T-cell (primary cell): ENCODE data around the gene MYF6. TPM values are rescaled to one million over a fixed set of nuclear protein-coding genes. Genes with fewer than 3 reads are reported as not detected.

Source experiments
- ATAC-seq, 4 experiments: fragments of 200-7000 bp in 3 of 4; fragments of 150-1000 bp in 1 of 4; cut with Tn5 transposase; replicated peaks in 1 of 4; 1 replicate in 3 of 4; 2 replicates in 1 of 4; pipeline ENCODE4 v1.10.0; 2021; ENCODE audit warnings: moderate library complexity in 3 of 4, mild to moderate bottlenecking in 2 of 4, moderate number of reproducible peaks in 1 of 4
- CTCF ChIA-PET, 2 donors: fragments of 300-600 bp; sonication (Branson Sonifier 250); formaldehyde crosslinking; loops; one replicate each; lab custom pipeline; 2022; ENCODE audit warnings: antibody characterized with exemption in 2 of 2; lab: Charles Lee
- POLR2A ChIA-PET, 2 donors: fragments of 300-600 bp; sonication (Branson Sonifier 250); formaldehyde crosslinking; loops; one replicate each; lab custom pipeline; 2022; ENCODE audit warnings: antibody characterized with exemption in 2 of 2; lab: Charles Lee
- DNase-seq, 35 experiments: peaks; one replicate each; pipeline versions ENCODE4 v3.0.0 to v3.0.0-alpha.2; 2013 to 2023
- H3K27ac ChIP-seq: one replicate; pipeline ENCODE4 v1.5.1; 2013; ENCODE audit warnings: low read length
- H3K27me3 ChIP-seq, 2 experiments: replicated peaks in 1 of 2; 1 replicate in 1 of 2; 2 replicates in 1 of 2; pipeline versions ENCODE4 v1.6.1 to v1.7.0; 2013; ENCODE audit warnings: low read length in 1 of 2, mixed read lengths in 1 of 2; ENCODE audit not compliant: control insufficient read depth in 2 of 2, insufficient read depth in 2 of 2; ENCODE audit errors: extremely low read depth in 1 of 2
- H3K36me3 ChIP-seq, 2 donors: 1 replicate in 1 of 2; 2 replicates in 1 of 2; pipeline versions ENCODE4 v1.6.1 to v1.7.0; 2013; ENCODE audit warnings: low read length in 1 of 2; ENCODE audit not compliant: control insufficient read depth in 2 of 2, insufficient read depth in 1 of 2; ENCODE audit errors: extremely low read depth in 1 of 2
- H3K4me1 ChIP-seq, 2 experiments: 1 replicate in 1 of 2; 2 replicates in 1 of 2; pipeline versions ENCODE4 v1.6.1 to v1.7.0; 2013; ENCODE audit warnings: low read length in 2 of 2, mixed read lengths in 1 of 2; ENCODE audit not compliant: insufficient read depth in 2 of 2, control insufficient read depth in 1 of 2; ENCODE audit errors: extremely low read depth in 1 of 2
- H3K4me3 ChIP-seq, 2 donors: 1 replicate in 1 of 2; 2 replicates in 1 of 2; pipeline versions ENCODE4 v1.5.1 to v1.7.0; 2013; ENCODE audit warnings: mild to moderate bottlenecking in 2 of 2, low read length in 1 of 2, moderate library complexity in 1 of 2; ENCODE audit not compliant: control insufficient read depth in 1 of 2; ENCODE audit errors: extremely low read depth in 1 of 2
- H3K9me3 ChIP-seq: 2 replicates; pipeline ENCODE4 v1.7.0; 2013
- H3K27ac Mint-ChIP-seq, 2 donors: one replicate each; pipeline ENCODE4 v1.8.0; 2020 to 2021; ENCODE audit warnings: mild to moderate bottlenecking in 2 of 2, mixed read lengths in 2 of 2
- H3K27me3 Mint-ChIP-seq, 2 donors: one replicate each; pipeline ENCODE4 v1.8.0; 2021 to 2022; ENCODE audit warnings: mixed read lengths in 2 of 2
- H3K36me3 Mint-ChIP-seq: one replicate; pipeline ENCODE4 v1.8.0; 2021; ENCODE audit warnings: mixed read lengths
- H3K4me1 Mint-ChIP-seq, 3 donors: one replicate each; pipeline ENCODE4 v1.8.0; 2020 to 2022; ENCODE audit warnings: mixed read lengths in 3 of 3, mild to moderate bottlenecking in 1 of 3
- H3K4me3 Mint-ChIP-seq, 3 donors: one replicate each; pipeline ENCODE4 v1.8.0; 2020 to 2022; ENCODE audit warnings: mild to moderate bottlenecking in 3 of 3, mixed read lengths in 3 of 3, moderate library complexity in 3 of 3
- H3K9me3 Mint-ChIP-seq, 3 donors: one replicate each; pipeline ENCODE4 v1.8.0; 2020 to 2022; ENCODE audit warnings: mixed read lengths in 3 of 3
- WGBS: methylation state at CpG from one replicate; pipeline ENCODE4 v1.1.5; 2013; ENCODE audit warnings: missing lambda C conversion rate; ENCODE audit not compliant: insufficient coverage; 5-methylcytosine and 5-hydroxymethylcytosine counted together
- total RNA-seq, 35 experiments: library from RNA in 6 of 35; stranded (reverse) in 6 of 35; fragments of 120-200 nt in 1 of 35; gene quantifications; one replicate each; pipeline versions ENCODE4 v1.2.1 to v1.2.4 and lab custom pipeline; 2013 to 2026

MYF6 gene
- total RNA-seq, 5 donors from 2014 or later (not counting 1 experiment from before 2014, with no cell fraction given) = not detected

- ATAC-seq (no peak), DNase-seq (no peak)
- H3K27me3 Mint-ChIP-seq = no peaks in the 10 kb centered on the region
- Histone ChIP-seq H3K4me3 (no peak overlapping the region), H3K36me3 (no peaks in the 10 kb centered on the region), H3K27me3 (no peaks in the 10 kb centered on the region), H3K9me3 (no peaks in the 10 kb centered on the region), H3K4me1 (no peaks in the 10 kb centered on the region), H3K27ac (no peak overlapping the region)
- ChIA-PET CTCF (no interaction called here), POLR2A (no interaction called here)
- no peak overlapping the region for H3K4me3 Mint-ChIP-seq
- no peaks in the 10 kb centered on the region for H3K4me1 Mint-ChIP-seq
- H3K27ac Mint-ChIP-seq = no peak overlapping the region
- H3K36me3 Mint-ChIP-seq = no peaks in the 10 kb centered on the region
- WGBS = no CpG with 5 or more reads among the region's 2 CpGs
- peaks cover 0 to 9% (median 5%) of the 10 kb centered on the region in 3 donors for H3K9me3 Mint-ChIP-seq
These were observed 16.9 kb upstream of the MYF6 start for GRCh38 chr12:80690513-80690912.

DNA sequence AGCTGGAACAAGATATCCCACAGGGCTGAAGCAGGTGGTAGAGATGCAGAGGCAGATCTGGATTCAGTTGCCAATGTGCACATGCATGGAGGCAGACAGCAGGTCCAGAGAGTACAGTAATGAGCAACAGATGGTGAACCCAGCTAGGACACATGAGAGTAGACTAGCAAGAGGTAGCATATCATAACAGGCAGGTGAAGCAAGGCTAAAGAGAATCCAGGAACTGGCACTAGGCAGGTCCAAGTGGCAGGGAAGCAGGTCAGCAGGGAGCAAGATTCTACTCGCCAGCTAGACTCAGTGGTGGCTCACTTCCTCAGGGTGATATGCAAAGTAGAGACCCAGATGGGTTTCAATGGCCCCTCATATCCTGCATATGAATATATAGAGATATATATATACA lies 15.3 kb upstream of the MYF6 start:
- H3K27ac Mint-ChIP-seq = no peak overlapping the region
- no peak overlapping the region for H3K4me3 Mint-ChIP-seq
- Histone ChIP-seq H3K9me3 (no peaks in the 10 kb centered on the region), H3K27ac (no peak overlapping the region), H3K36me3 (no peaks in the 10 kb centered on the region), H3K4me3 (no peak overlapping the region), H3K27me3 (no peaks in the 10 kb centered on the region), H3K4me1 (no peaks in the 10 kb centered on the region)
- WGBS = no CpG with 5 or more reads among the region's 1 CpG
- no peaks in the 10 kb centered on the region for H3K4me1 Mint-ChIP-seq
- H3K9me3 Mint-ChIP-seq = peaks cover 0 to 3% (median 0%) of the 10 kb centered on the region in 3 donors
- ChIA-PET CTCF (no interaction called here), POLR2A (no interaction called here)
- no peaks in the 10 kb centered on the region for H3K36me3 Mint-ChIP-seq
- no peaks in the 10 kb centered on the region for H3K27me3 Mint-ChIP-seq
- DNase-seq = no peak
- no peak for ATAC-seq

DNA sequence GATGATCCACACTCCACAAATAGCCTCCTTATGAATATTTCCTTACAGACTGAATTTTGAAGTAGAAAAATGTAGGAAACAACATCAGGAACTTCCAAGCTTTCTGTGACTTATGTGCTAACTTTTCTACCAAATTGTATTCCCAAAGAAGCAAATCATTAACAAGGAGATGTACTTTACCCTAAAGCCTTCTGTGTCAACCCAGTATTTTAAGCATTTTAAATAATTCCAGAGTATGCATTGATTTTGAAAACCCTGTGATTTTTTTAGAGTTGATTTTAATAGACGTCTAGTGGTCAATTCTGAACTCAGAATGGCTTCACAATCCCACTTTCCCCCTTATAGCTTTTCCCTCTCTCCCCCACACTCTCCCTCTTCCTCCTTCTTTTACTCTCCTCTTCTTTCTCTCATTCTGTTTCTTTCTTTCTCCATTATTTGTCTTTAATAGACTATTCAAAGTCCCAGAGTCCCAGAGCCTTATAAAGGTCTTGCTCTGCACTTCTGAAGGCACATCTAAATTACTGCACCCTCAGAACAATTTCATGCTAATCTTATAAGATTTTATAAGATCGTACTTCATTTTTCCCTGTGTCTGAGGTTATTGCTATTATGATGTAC lies 10.1 kb upstream of the MYF6 start:
- H3K27ac Mint-ChIP-seq = no peak overlapping the region
- ChIA-PET POLR2A (no interaction called here), CTCF (no interaction called here)
- no peak for ATAC-seq
- H3K27me3 Mint-ChIP-seq = no peaks in the 10 kb centered on the region
- Histone ChIP-seq H3K9me3 (no peaks in the 10 kb centered on the region), H3K4me1 (no peaks in the 10 kb centered on the region), H3K36me3 (no peaks in the 10 kb centered on the region), H3K4me3 (no peak overlapping the region), H3K27ac (no peak overlapping the region), H3K27me3 (no peaks in the 10 kb centered on the region)
- no CpG with 5 or more reads among the region's 2 CpGs for WGBS
- no peaks in the 10 kb centered on the region for H3K36me3 Mint-ChIP-seq
- H3K4me1 Mint-ChIP-seq = no peaks in the 10 kb centered on the region
- H3K9me3 Mint-ChIP-seq = peaks cover 0 to 5% (median 0%) of the 10 kb centered on the region in 3 donors
- no peak overlapping the region for H3K4me3 Mint-ChIP-seq
- no peak for DNase-seq

- Histone ChIP-seq H3K27me3 (no peaks in the 10 kb centered on the region), H3K4me3 (no peak overlapping the region), H3K36me3 (no peaks in the 10 kb centered on the region), H3K27ac (no peak overlapping the region), H3K9me3 (no peaks in the 10 kb centered on the region), H3K4me1 (no peaks in the 10 kb centered on the region)
- H3K9me3 Mint-ChIP-seq = peaks cover 0 to 5% (median 2%) of the 10 kb centered on the region in 3 donors
- ChIA-PET POLR2A (no interaction called here), CTCF (no interaction called here)
- no peaks in the 10 kb centered on the region for H3K4me1 Mint-ChIP-seq
- WGBS = 82% methylated on average over 5 of the region's 7 CpGs
- H3K27ac Mint-ChIP-seq = no peak overlapping the region
- no peaks in the 10 kb centered on the region for H3K27me3 Mint-ChIP-seq
- ATAC-seq = no peak
- H3K36me3 Mint-ChIP-seq = no peaks in the 10 kb centered on the region
- H3K4me3 Mint-ChIP-seq = no peak overlapping the region
- DNase-seq = no peak
These were observed 9.2 kb upstream of the MYF6 start for GRCh38 chr12:80698256-80698655.

DNA sequence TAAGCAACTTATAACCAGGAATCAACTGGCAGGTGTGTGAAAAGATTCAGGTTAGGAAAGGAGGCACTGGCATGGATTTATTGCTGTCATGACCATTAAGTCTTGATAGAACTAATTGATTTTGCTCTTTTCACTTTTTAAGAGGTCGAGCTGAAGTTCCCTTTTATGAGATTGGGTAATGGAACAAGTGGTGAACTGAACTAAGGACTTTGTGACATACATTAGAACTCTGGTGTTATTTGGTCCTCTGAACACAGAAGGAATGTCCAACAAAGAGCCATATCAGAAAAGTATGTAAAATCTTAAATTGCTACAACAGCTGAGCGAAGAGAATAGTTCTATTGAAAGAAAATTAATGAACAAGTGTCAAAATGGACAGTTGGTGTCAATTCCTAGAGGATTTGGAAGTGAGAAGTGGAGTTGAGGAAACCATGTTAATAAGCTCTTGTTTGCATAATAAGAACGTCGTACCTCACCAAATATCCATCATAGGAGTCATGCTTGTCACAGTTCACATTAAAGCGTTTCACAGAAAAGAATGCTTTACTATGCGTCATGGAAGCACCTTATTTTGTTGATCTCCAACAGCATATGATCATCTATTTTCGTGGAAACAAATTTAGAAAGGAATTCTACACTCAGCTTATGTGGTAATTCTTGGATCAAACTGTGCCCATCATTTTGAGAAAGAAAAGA lies 8.4 kb upstream of the MYF6 start:
- no peaks in the 10 kb centered on the region for H3K27me3 Mint-ChIP-seq
- Histone ChIP-seq H3K27me3 (no peaks in the 10 kb centered on the region), H3K4me3 (no peak overlapping the region), H3K36me3 (no peaks in the 10 kb centered on the region), H3K9me3 (no peaks in the 10 kb centered on the region), H3K27ac (no peak overlapping the region), H3K4me1 (no peaks in the 10 kb centered on the region)
- ATAC-seq = no peak
- no peaks in the 10 kb centered on the region for H3K36me3 Mint-ChIP-seq
- WGBS = 45% methylated on average over 2 of the region's 7 CpGs
- no peak for DNase-seq
- no peaks in the 10 kb centered on the region for H3K4me1 Mint-ChIP-seq
- no peak overlapping the region for H3K4me3 Mint-ChIP-seq
- ChIA-PET POLR2A (no interaction called here), CTCF (no interaction called here)
- no peak overlapping the region for H3K27ac Mint-ChIP-seq
- peaks cover 0 to 5% (median 5%) of the 10 kb centered on the region in 3 donors for H3K9me3 Mint-ChIP-seq

GRCh38 chr12:80700327-80700726 lies 7.1 kb upstream of the MYF6 start:
- no peaks in the 10 kb centered on the region for H3K27me3 ChIP-seq
- no peaks in the 10 kb centered on the region for H3K4me1 ChIP-seq
- no peaks in the 10 kb centered on the region for H3K9me3 ChIP-seq
- Mint-ChIP-seq H3K27ac (no peak overlapping the region), H3K36me3 (no peaks in the 10 kb centered on the region), H3K4me1 (no peaks in the 10 kb centered on the region), H3K9me3 (peaks cover 0 to 5% (median 3%) of the 10 kb centered on the region in 3 donors), H3K27me3 (no peaks in the 10 kb centered on the region), H3K4me3 (no peak overlapping the region)
- ChIA-PET CTCF (no interaction called here), POLR2A (no interaction called here)
- H3K4me3 ChIP-seq = no peak overlapping the region
- no peak overlapping the region for H3K27ac ChIP-seq
- no peak for DNase-seq
- no peak for ATAC-seq
- WGBS = no CpG with 5 or more reads among the region's 2 CpGs
- H3K36me3 ChIP-seq = no peaks in the 10 kb centered on the region
